GM04503 (cell line): ENCODE results near the gene CACNB2.

Experiments used
- DNase-seq: peaks from one replicate; pipeline ENCODE4 v3.0.0-alpha.2; 2012; ENCODE audit warnings: low read depth

CACNB2 gene

GRCh38 chr10:18455086-18455884, 315.1 kb downstream of the CACNB2 start:
- no peak for DNase-seq

- no peak for DNase-seq
Observed at GRCh38 chr10:18456984-18457383, 316.8 kb downstream of the CACNB2 start.

GRCh38 chr10:18460032-18460431, 319.8 kb downstream of the CACNB2 start:
- DNase-seq: no peak

GRCh38 chr10:18463673-18464211, 323.5 kb downstream of the CACNB2 start:
- no peak for DNase-seq

GRCh38 chr10:18469125-18469524, 328.9 kb downstream of the CACNB2 start:
- no peak for DNase-seq

GRCh38 chr10:18472977-18473376, 332.8 kb downstream of the CACNB2 start:
- DNase-seq: no peak

- DNase-seq: no peak
Observed at GRCh38 chr10:18473424-18474117, 333.3 kb downstream of the CACNB2 start.

GRCh38 chr10:18474118-18474455, 333.9 kb downstream of the CACNB2 start:
- DNase-seq: no peak

- DNase-seq: no peak
Observed at GRCh38 chr10:18476076-18476647, 335.9 kb downstream of the CACNB2 start.

GRCh38 chr10:18478354-18478753, 338.1 kb downstream of the CACNB2 start:
- no peak for DNase-seq

- no peak for DNase-seq
Observed at GRCh38 chr10:18479502-18479901, 339.3 kb downstream of the CACNB2 start.

GRCh38 chr10:18483516-18484186, 343.4 kb downstream of the CACNB2 start:
- DNase-seq: no peak

GRCh38 chr10:18486438-18486837, 346.2 kb downstream of the CACNB2 start:
- no peak for DNase-seq

- DNase-seq: no peak
Observed at GRCh38 chr10:18490755-18491154, 350.5 kb downstream of the CACNB2 start.

GRCh38 chr10:18497806-18498369, 357.7 kb downstream of the CACNB2 start:
- no peak for DNase-seq

- DNase-seq: no peak
Observed at GRCh38 chr10:18498998-18499397, 358.8 kb downstream of the CACNB2 start.

- no peak for DNase-seq
Observed at GRCh38 chr10:18500576-18500975, 360.4 kb downstream of the CACNB2 start.

GRCh38 chr10:18501198-18501597, 361.0 kb downstream of the CACNB2 start:
- peak; percentile 2 for DNase-seq

GRCh38 chr10:18501629-18502028, 361.4 kb downstream of the CACNB2 start:
- DNase-seq: no peak

GRCh38 chr10:18504161-18504560, 363.9 kb downstream of the CACNB2 start:
- no peak for DNase-seq

GRCh38 chr10:18505456-18506118, 365.4 kb downstream of the CACNB2 start:
- DNase-seq: no peak

GRCh38 chr10:18508587-18508986, 368.4 kb downstream of the CACNB2 start:
- DNase-seq: no peak
